Measurements from ENCODE around the gene UBA1. TPM values are rescaled to one million over a fixed set of nuclear protein-coding genes. Genes with fewer than 3 reads are reported as not detected.

The UBA1 gene
- total RNA-seq, 1 experiment from 2014 or later, result 275 TPM

DNA sequence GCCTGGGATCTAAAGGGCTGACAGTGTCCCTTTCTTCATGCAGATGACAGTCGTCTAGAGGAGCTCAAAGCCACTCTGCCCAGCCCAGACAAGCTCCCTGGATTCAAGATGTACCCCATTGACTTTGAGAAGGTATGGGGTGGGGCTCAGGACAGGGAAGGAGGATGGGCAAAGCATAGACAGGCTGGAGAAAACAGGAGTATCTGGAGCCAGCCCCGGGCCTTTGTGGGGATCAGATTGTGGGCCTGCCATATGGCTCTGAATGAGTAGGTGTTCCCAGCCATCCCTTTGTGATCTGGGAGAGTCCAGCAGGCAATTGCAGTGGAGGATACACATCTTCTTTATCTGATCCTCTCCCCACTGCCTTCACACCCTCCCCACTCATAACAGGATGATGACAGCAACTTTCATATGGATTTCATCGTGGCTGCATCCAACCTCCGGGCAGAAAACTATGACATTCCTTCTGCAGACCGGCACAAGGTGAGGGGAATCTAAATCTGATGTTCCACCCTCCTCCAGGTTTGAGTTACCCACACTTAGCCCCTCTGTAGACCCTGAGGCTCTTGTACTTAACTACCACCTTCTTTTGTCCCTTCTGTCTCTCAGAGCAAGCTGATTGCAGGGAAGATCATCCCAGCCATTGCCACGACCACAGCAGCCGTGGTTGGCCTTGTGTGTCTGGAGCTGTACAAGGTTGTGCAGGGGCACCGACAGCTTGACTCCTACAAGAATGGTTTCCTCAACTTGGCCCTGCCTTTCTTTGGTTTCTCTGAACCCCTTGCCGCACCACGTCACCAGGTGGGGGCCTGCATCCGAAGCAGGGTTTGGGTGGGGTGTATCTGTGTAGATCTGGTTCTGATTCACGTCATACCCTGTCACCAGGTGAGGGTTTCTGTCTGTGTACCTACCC is 19.0 kb downstream of the UBA1 start:
- intact Hi-C loops (cut with micrococcal nuclease), result no loop called here
- Histone ChIP-seq H3K4me1 (ENCODE audit: control insufficient read depth in 1 of 2, insufficient read depth in 2 of 2, low read length in 2 of 2) (peaks cover 6 to 8% of the 10 kb centered on the region in 2 experiments; a peak in 3 of 4 replicates), H3K79me2 (ENCODE audit: insufficient read depth, low read length) (no peaks in the 10 kb centered on the region), H3K4me2 (ENCODE audit: low read length) (no peak overlapping the region), H3K27me3 (ENCODE audit: insufficient read depth, low read length) (no peaks in the 10 kb centered on the region), H3K4me3 (replicated peaks in 1 of 2; ENCODE audit: low read depth in 1 of 2, low read length in 2 of 2) (no peak overlapping the region), H3K27ac (ENCODE audit: low read depth, low read length) (no peak overlapping the region), H3K9ac (ENCODE audit: low read length) (no peak overlapping the region), H4K20me1 (ENCODE audit: insufficient read depth) (no peaks in the 10 kb centered on the region), H3K9me2 (ENCODE audit: insufficient read depth) (no peaks in the 10 kb centered on the region), H2AFZ (ENCODE audit: low read depth, low read length, poor library complexity, severe bottlenecking) (no peak overlapping the region), H3K9me3 (ENCODE audit: control insufficient read depth in 1 of 2, insufficient read depth in 1 of 2, low read depth in 1 of 2, low read length in 2 of 2) (no peaks in the 10 kb centered on the region), H3K36me3 (ENCODE audit: control insufficient read depth in 1 of 2, insufficient read depth in 2 of 2, low read length in 2 of 2) (peaks cover 25 to 41% of the 10 kb centered on the region in 2 experiments)
- no TSS peak for BruUV-seq (replicated peaks)
- DNase-seq (ENCODE audit: low read depth, low spot score) (no peak), ATAC-seq (no peak)
- no peak for TF ChIP-seq YY1 (IDR thresholded peaks at IDR 0.05; ENCODE audit: extremely low read depth, insufficient replicate concordance, low read depth, low read length)
- no peak for TF ChIP-seq CBX3 (IDR thresholded peaks at IDR 0.05; ENCODE audit: low read depth)
- no peak for TF ChIP-seq ATF3 (IDR thresholded peaks at IDR 0.05)
- no peak for TF ChIP-seq SP1 (IDR thresholded peaks at IDR 0.05; ENCODE audit: low read depth)
- TF ChIP-seq FOSL1 (IDR thresholded peaks at IDR 0.05; ENCODE audit: low read depth), result no peak
- ChIA-PET POLR2A (no interaction called here), RAD21 (ENCODE audit: low non-redundant PET in 1 of 2, low total read pairs in 2 of 2, uncharacterized antibody in 2 of 2, unreplicated experiment in 2 of 2) (no interaction called here), CTCF (no interaction called here)

DNA sequence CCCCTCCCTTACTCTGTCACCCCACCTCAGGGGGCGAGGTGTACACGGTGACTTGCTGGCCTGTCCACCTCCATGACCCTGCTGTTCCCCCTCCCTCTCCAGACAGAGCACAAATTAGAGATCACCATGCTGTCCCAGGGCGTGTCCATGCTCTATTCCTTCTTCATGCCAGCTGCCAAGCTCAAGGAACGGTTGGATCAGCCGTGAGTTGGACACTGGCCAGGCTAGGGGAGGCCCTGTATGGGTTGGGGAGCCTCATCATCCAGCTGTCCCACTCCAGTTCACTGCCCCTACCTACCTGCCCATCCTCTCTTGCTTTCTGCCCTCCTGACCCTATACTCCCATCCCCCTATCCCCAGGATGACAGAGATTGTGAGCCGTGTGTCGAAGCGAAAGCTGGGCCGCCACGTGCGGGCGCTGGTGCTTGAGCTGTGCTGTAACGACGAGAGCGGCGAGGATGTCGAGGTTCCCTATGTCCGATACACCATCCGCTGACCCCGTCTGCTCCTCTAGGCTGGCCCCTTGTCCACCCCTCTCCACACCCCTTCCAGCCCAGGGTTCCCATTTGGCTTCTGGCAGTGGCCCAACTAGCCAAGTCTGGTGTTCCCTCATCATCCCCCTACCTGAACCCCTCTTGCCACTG is 20.9 kb downstream of the UBA1 start:
- no peak for ATAC-seq
- intact Hi-C loops (cut with micrococcal nuclease), result loop anchor here (5.0 kb wide), 1 partner anchor 98 kb away; no protein-coding TSS in a partner anchor
- no peaks in the 10 kb centered on the region for H4K20me1 ChIP-seq (ENCODE audit: insufficient read depth)
- H3K36me3 ChIP-seq (ENCODE audit: control insufficient read depth in 1 of 2, insufficient read depth in 2 of 2, low read length in 2 of 2), result peaks cover 18 to 29% of the 10 kb centered on the region in 2 experiments; a peak in 3 of 4 replicates
- H3K9ac ChIP-seq (ENCODE audit: low read length), result no peak overlapping the region
- H3K27me3 ChIP-seq (ENCODE audit: insufficient read depth, low read length), result no peaks in the 10 kb centered on the region
- no peak overlapping the region for H3K4me2 ChIP-seq (ENCODE audit: low read length)
- no peaks in the 10 kb centered on the region for H3K9me3 ChIP-seq (ENCODE audit: control insufficient read depth in 1 of 2, insufficient read depth in 1 of 2, low read depth in 1 of 2, low read length in 2 of 2)
- TSS peak; percentile 59 for BruUV-seq (replicated peaks)
- no peak overlapping the region for H3K4me3 ChIP-seq (replicated peaks in 1 of 2; ENCODE audit: low read depth in 1 of 2, low read length in 2 of 2)
- H3K79me2 ChIP-seq (ENCODE audit: insufficient read depth, low read length), result peaks cover 10% of the 10 kb centered on the region
- TF ChIP-seq SP1 (IDR thresholded peaks at IDR 0.05; ENCODE audit: low read depth) (no peak), CTCF (IDR thresholded peaks at IDR 0.05 in 2 of 3, conservative IDR thresholded peaks at IDR 0.05 in 1 of 3; ENCODE audit: borderline replicate concordance in 1 of 3, insufficient read depth in 1 of 3, low read depth in 2 of 3, low read length in 2 of 3) (no peak), SIN3A (IDR thresholded peaks at IDR 0.05; ENCODE audit: low read depth) (no peak), EGR1 (IDR thresholded peaks at IDR 0.05; ENCODE audit: low read depth) (no peak), ZFX (IDR thresholded peaks at IDR 0.05) (no peak)
- H3K9me2 ChIP-seq (ENCODE audit: insufficient read depth), result no peaks in the 10 kb centered on the region
- no peak overlapping the region for H2AFZ ChIP-seq (ENCODE audit: low read depth, low read length, poor library complexity, severe bottlenecking)
- no peak overlapping the region; the same call in 1 of the 2 replicates for H3K27ac ChIP-seq (ENCODE audit: low read depth, low read length)
- no peak for DNase-seq (ENCODE audit: low read depth, low spot score)
- POLR2A ChIA-PET, result no interaction called here
- RAD21 ChIA-PET (ENCODE audit: low non-redundant PET in 1 of 2, low total read pairs in 2 of 2, uncharacterized antibody in 2 of 2, unreplicated experiment in 2 of 2), result no interaction called here
- H3K4me1 ChIP-seq (ENCODE audit: control insufficient read depth in 1 of 2, insufficient read depth in 2 of 2, low read length in 2 of 2), result peaks cover 6 to 10% of the 10 kb centered on the region in 2 experiments; a peak in 3 of 4 replicates
- CTCF ChIA-PET, result no interaction called here
